ENCODE results near the gene LGMN. TPM values are rescaled to one million over a fixed set of nuclear protein-coding genes. Genes with fewer than 3 reads are reported as not detected.
"Not testable (repeated sequence)": the region's sequence is repeated elsewhere in the genome, so short reads cannot be mapped to it uniquely, and the experiment has no call there.

LGMN gene
- polyA plus RNA-seq, 4 donors = 117 to 139 (median 127) TPM

DNA sequence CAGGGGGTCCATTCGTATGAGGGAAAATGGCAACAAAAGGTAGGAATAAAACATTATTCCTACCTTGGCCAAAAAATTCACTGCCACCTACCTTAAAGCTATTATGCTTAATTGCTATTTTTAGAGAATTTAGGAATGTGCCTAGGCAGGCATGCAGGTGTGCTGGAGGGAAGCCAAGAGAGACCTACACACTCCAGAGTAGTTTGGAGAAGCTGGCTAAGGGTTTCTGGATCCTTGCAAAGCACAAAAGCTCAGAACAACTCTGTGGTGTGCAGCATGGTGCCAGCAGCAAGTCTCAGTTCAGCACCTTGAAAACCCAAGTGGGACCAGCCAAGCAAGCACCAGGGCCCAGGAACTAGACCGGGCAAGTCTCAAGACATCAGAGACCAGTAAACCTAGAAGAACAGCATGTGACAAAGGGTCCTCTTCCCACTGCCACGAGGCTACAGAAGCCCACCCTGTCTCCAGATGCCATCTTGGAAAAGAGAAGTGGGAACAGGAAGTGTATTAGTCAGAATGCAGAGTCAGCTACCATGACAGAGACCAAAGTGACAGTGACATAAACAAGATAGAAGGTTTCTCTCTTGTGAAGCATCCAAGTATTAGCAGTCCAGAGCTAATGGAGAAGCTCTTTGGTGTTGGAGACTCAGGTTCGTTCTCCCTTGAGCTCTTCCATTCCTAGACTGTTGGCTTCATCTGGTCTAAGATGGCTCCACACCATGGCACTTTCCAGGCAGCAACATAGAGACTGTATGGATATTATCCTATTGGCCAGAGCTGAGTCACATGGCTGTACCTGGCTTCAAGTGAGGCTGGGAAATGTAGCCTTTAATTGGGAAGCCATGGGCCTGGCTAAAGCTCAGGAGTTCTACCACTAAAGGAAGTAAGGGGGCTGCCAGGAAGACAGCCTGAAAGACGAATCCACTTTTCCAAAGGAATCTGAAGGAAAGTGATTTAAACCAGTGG is 15.5 kb upstream of the LGMN start:
- DNase-seq (ENCODE audit: low read depth in 4 of 4, low spot score in 2 of 4) = not testable (repeated sequence)

DNA sequence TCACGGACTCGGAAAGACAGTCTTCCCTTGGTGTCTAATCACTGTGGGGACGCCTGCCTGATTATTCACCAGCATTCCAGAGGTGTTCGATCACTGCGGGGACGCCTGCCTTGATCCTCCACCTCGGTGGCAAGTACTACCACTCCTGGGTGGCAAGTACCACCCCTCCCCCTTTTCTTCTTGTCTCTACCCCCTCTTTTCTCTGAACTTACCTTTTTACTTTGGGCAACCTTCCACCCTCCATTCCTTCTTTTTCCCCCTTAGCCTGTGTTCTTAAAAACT is 12.0 kb upstream of the LGMN start:
- no peak for DNase-seq (ENCODE audit: low read depth in 4 of 4, low spot score in 2 of 4)

DNA sequence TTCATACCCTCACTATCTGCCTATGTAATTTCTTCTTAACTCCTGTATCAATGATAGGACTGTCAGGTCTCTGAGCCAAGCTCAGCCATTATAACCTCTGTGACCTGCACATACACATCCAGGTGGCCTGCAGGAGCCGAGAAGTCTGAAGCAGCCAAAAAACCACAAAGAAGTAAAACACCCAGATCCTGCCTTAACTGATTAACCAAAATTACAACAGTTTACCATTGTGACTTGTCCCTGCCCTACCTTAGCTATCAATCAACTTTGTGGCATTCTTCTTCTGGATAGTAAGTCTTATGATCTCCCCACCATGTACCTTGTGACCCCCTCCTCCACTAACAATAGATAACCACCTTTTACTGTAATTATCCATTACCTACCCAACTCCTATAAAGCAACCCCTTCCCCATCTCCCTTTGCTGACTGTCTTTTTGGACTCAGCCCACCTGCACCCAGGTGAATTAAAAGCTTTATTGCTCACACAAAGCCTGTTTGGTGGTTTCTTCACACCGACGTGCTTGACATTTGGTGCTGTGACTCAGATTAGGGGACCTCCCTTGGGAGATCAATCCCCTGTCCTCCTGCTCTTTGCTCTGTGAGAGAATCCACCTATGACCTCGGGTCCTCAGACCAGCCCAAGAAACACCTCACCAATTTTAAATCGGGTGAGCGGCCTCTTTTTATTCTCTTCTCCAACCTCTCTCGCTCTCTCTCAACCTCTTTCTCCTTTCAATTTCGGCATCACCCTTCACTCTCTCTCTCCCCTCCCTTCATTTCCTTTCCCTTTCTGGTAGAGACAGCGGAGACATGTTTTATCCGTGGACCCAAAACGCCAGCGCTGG is 11.5 kb upstream of the LGMN start:
- DNase-seq (ENCODE audit: low read depth in 4 of 4, low spot score in 2 of 4) = no peak

DNA sequence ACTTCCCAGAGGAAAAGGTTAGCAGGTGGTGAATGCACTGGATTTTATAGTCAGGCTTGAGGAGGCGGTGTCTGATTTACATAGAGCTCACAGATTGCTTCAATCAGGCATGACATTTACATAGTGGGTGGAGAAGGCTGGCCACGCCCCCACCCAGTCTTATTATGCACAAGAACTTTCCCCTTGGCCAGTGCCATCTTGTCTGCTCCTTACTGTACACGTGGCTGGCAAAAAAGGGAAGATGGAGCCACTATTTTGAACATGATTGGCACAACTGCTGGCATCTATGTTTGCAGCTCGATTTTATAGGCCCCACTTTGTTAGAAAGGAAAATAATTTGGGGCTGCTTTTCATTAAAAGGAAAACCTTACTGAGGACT is 10.9 kb upstream of the LGMN start:
- no peak for DNase-seq (ENCODE audit: low read depth in 4 of 4, low spot score in 2 of 4)

DNA sequence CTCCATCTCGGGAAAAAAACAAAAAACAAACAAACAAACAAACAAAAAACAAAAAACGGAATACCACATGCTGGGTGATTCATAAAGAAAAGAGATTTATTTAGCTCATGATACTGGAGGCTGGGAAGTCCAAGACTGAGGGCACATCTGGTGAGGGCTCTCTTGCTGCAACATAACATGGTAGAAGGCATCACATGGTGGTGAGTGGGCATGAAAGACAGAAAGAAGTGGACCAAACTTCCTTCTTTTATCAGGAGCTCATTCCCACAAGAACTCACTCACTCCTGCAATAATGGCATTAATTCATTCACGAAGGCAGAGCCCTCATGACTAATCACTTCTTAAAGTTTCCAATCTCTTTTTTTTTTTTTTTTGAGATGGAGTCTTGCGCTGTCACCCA is 8.0 kb upstream of the LGMN start:
- no peak for DNase-seq (ENCODE audit: low read depth in 4 of 4, low spot score in 2 of 4)

DNA sequence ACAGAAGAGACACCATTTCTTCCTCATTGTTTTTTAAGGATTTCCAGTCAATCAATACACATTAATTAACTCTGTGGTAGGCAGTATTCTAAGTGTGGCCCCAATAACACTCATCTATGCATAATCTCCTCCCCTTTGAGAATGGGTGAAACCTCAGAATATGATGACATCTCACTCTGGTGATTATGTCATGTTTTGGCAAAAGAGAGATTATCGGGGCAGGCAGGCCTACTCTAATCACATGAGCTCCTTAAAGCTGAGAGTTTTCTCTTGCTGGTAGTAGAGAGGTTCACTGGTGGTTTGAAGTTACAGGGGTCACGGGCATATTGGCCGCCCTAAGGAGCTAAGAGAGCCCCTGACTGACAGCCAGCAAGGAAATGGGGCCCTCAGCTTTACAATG is 7.1 kb upstream of the LGMN start:
- no peak for DNase-seq (ENCODE audit: low read depth in 4 of 4, low spot score in 2 of 4)

DNA sequence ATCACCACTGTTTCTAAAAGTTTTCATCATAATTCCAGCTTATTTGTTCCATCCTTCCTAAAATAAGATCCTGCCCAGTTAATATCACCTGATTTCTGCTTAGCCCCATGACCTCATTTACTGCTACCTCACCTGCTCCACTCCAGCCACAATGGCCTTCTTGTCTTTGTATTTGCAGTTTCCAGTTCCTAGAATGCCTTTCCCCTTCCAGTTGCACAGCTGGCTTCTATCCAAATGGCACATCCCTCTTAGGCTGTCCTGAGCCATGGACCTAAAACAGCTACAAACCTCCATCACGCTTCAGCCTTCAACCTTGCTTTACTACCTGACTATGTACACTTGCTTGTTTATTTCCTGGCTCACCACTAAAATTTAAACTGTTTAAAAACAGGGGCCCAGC is 6.5 kb upstream of the LGMN start:
- no peak for DNase-seq (ENCODE audit: low read depth in 4 of 4, low spot score in 2 of 4)

DNA sequence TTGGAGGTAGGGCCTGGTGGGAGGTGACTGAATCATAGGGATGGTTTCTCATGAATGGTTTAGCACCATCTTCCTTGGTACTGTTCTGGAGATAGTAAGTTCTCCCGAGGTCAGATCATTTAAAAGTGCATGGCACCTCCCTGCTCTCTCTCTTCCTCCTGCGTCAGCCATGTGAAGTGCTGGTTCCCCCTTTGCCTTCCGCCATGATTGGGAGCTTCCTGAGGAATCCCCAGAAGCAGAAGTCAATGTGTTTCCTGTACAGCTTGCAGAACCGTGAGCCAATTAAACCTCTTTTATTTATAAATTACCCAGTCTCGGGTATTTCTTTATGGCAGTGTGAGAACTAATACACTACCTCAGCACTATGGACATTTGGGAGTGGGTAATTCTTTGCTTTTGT is 4.8 kb upstream of the LGMN start:
- DNase-seq (ENCODE audit: low read depth in 4 of 4, low spot score in 2 of 4) = no peak

DNA sequence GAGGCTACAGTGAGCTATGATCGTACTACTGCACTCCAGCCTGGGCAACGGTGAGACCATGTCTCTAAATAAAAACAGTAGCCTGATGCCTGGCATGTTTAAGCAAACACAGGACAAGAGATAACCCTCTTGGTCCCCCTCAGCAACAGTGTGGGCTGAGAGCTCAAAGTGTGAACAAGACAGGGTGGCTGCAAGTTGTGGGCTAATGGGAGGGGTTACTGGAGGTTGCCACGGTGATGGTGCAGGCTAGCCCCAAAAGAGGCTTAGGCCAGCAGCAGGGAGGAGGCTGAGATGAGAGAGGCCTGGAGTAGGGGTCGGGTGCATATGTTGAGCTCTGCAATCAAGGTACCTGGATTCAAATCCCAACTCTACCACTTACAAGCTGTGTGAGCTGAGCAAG is 3.4 kb upstream of the LGMN start:
- DNase-seq (ENCODE audit: low read depth in 4 of 4, low spot score in 2 of 4) = no peak

DNA sequence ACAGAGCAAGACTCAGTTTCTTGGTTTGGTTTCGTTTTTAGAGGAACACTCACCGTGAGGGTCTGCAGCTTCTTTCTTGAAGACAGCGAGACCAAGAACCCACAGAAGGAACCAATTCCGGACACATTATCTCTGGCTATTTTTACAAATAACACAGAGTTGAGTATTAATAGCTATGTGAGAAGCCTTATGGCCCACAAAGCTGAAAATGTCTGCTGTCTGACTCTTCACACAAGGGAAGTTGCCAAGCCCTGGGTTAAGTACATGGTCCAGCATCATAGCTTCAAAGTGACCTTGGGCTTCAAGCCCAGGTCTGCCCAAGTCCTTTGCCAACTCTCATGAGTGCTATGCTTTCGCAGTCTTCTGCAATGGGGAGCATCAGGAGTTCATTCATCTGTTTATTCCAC is 2.6 kb upstream of the LGMN start:
- DNase-seq (ENCODE audit: low read depth in 4 of 4, low spot score in 2 of 4) = no peak

DNA sequence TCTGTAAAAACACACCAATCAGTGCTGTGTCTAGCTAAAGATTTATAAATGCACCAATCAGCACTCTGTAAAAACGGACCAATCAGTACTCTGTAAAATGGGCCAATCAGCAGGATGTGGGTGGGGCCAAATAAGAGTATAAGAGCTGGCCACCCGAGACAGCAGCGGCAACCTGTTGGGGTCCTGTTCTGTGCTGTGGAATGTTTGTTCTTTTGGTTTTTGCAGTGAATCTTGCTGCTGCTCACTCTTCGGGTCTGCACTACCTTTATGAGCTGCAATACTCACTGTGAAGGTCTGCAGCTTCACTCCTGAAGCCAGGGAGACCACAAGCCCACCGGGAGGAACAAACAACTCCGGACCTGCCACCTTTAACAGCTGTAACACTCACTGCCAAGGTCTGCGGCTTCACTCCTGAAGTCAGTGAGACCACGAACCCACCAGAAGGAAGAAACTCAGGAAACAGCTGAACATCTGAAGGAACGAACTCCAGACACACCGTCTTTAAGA is 1.8 kb upstream of the LGMN start:
- not testable (repeated sequence) for DNase-seq (ENCODE audit: low read depth in 4 of 4, low spot score in 2 of 4)

DNA sequence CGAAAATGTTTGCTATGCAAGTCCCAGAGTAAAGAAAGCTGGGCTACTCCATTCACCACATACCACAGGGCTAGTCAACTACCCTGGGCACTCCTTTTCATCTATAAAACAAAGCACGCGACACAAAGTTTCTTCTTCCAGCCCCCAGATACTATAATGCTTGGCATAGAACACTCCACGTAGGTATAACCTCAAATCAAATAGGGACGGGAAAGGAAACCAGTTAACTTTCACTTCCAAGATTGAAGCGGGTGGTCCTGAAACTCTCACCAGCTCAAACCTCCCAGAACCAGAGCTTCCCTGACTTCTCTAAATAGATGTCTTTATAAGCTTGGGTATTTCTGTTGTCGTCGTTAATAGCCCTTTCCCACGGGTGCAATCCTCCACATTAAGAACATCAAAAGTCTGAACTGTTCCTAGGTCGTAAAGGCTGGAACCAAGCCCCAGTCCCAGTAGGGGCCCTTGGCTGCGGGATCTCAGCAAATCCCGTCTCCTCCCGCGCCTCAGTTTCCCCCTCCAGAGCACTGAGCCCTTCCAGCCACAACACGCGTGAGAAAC is 647 bp downstream of the LGMN start:
- peak in 2 of 4 donors; percentile 7 to 39 for DNase-seq (ENCODE audit: low read depth in 4 of 4, low spot score in 2 of 4)

DNA sequence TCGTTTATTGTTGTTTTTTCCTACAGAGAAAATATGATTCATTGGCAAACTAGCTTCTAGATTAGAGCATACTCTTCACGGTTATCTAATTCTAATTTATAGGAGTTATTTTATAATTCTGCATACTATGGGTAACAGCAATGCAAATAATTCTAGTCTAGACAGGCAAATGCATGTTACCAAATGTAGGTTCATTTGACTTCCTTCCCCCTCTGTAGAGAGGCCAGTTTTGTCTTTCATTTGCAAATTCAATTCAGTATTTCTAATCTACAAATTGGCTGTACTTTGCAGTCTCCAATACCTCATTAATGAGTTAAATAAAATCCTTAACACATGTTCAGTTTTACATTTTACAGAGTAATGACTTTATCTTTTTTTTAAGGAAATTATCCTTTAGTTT is 4.2 kb downstream of the LGMN start:
- DNase-seq (ENCODE audit: low read depth in 4 of 4, low spot score in 2 of 4) = no peak

DNA sequence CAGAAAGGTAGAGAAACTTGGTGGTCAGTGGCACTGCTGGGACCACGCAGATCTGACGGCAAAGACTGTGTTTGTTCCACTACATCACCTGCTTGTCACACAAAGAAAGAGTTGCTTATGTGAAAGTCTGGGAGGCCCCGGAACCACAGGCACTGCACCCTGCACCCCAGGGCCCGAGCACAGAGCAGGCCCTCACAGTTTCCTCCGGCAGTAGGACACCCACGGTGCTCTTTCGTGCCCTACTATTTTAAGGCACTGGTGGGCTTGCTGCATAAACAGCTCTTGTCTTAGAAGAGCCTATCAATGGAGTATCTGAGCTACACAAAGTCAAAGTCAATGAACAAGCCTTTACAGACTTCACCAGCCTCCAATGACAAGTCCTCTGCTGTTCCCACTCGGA is 8.0 kb downstream of the LGMN start:
- DNase-seq (ENCODE audit: low read depth in 4 of 4, low spot score in 2 of 4) = no peak

DNA sequence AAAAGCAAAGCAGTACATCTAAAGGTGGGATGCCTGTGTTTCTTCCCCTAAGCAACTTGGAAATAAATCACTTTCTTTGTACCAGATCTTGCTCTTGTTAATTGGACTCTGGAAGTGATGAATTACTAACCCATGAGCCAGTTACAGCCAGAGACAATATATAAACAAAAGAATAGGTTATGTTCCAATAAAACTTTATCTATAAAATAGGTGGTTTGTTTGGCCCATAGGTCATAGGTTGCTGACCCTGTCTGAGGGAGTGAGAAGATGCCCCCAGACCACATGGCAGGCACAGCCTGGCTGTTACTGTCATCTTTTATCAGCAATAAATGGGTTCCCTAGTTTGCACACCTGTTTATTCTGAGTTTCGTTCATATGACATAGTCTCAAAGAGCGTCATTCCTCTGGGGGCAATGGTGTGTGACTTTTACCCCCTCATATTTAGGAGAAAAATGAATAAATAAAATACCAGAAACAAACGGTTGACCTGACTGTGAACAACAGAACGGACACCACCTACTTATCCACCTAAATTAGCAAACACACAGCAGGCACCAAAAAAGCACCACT is 10.7 kb downstream of the LGMN start:
- no peak for DNase-seq (ENCODE audit: low read depth in 4 of 4, low spot score in 2 of 4)

DNA sequence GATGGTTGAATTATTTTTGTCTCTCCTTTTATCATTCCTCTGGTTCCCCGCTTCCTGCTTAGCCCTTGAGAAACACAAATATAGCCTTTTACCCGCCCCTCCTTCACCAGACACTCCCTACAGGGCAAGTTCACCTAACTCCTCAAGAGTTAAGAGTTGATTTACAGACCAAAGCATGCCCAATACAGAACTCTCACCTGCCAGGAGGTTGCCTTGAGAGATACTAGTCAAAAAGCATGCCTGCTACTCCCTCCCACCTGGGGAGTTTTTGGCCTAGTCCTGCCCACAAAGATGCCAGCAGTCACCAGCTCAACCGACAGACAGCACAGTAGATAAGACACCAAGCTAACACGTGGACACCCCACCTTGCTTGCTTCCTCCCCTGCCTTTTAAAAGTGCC is 11.2 kb downstream of the LGMN start:
- no peak for DNase-seq (ENCODE audit: low read depth in 4 of 4, low spot score in 2 of 4)

DNA sequence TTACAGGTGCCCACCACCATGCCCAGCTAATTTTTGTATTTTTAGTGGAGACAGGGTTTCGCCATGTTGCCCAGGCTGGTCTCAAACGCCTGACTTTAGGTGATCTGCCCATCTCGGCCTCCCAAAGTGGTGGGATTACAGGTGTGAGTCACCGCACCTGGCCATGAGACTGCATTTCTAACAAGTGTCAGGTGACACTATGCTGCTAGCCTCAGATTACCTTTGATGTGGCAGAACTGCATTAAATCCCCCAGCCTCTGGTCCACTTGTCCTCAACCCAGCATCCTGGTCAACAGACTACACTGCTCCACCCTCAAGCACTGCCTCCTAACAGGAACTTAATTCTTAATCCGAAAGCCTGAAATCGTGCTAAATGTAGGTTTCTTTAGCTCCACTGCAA is 13.1 kb downstream of the LGMN start:
- no peak for DNase-seq (ENCODE audit: low read depth in 4 of 4, low spot score in 2 of 4)

DNA sequence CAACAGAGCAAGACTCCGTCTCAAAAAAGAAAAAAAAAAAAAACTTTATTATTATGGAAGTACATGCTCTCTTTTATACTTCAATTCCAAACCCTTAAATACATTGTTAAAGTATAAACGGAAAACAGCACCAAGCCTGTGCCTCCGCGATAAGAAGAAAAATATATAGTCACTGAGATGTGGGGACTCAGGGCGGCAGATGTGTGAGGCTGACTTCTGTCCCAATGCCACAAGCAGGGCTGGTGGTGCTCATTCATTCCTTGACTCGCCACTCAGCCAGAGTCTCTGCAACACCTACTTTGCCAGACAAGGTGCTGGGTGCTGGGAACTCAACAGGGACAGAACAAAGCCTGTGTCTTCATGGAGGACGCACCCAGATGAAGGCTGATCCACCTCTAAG is 13.8 kb downstream of the LGMN start:
- no peak for DNase-seq (ENCODE audit: low read depth in 4 of 4, low spot score in 2 of 4)

DNA sequence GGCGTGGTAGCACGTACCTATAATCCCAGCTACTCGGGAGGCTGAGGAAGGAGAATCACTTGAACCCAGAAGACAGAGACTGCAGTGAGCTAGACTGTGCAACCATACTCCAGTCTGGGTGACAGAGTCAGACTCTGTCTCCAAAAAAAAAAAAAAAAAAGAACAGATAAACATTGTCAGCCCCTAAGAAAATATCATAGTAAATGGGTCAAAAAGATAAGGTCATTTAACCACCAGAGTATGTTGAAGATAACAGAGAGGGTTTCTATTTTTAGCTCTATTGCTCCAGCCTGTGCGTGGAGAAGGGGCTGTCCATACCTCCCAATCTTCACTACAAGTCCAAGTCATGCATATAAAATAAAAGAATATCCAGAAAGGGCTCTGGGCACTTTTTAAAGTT is 15.4 kb downstream of the LGMN start:
- DNase-seq (ENCODE audit: low read depth in 4 of 4, low spot score in 2 of 4) = no peak

DNA sequence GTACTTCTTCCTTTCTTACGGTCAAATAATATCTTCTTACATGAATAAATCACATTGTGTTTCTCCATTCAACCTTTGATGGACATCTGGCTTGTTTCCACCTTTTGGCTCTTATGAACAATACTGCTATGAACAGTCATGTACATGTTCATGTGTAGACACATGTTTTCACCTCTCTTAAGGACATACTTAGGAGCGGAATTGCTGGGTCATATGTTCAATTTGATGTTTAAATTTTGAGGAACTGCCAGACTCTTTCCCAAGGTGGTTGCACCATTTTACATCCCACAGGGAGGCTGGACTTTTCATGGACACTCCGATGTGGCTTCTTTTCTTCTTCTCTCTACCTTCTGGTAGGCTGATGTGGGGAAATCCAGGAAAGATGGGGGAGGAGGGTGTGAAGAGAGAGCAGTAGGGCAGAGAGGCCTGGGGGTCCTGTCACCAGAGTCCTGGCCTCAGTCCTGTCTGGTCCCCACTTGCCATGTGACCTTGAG is 16.8 kb downstream of the LGMN start:
- DNase-seq (ENCODE audit: low read depth in 4 of 4, low spot score in 2 of 4) = no peak
